GM21786 (cell line): ENCODE results near the gene IRGC.

Experiments
- ATAC-seq: cut with Tn5 transposase; IDR thresholded peaks from one replicate; pipeline ENCODE4 v1.9.1; 2021; ENCODE audit not compliant: unreplicated experiment

Gene IRGC

DNA sequence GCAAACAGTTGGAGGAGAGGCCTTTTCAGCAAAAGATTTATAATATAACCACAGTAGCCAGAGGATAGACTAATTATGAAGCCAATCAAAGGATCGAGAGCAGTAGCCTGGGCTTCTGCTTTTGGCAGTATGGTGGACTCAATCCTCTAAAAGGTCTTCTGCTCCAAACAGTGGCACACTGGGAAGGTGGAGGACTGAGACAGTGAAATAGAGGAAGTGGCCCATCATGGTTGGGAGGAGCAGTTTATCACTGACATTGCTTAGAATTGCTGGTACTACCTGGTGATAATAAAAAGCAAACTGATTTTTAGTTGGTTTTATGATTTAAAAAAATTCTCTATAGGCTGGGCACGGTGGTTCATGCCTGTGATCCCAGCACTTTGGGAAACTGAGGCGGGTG lies 25.0 kb upstream of the IRGC start:
- no peak for ATAC-seq

DNA sequence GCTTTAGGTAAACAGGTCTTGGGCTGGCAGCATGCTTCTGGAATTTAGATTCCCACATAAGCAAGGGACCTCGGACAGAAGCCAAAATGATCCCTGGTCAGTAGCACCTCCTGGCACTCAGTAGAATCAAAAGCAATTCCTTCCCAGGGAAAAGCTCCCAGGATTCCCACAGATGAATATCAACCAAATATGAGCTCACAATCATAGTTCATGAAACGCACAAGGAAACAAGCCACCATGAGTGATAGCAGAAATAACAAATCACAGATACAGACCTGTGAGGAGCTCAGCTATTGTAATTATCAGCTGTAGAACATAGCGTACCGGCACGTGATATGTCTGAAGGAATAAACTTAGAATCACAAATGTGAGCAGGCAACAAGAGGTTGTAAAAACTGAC lies 24.1 kb upstream of the IRGC start:
- no peak for ATAC-seq

DNA sequence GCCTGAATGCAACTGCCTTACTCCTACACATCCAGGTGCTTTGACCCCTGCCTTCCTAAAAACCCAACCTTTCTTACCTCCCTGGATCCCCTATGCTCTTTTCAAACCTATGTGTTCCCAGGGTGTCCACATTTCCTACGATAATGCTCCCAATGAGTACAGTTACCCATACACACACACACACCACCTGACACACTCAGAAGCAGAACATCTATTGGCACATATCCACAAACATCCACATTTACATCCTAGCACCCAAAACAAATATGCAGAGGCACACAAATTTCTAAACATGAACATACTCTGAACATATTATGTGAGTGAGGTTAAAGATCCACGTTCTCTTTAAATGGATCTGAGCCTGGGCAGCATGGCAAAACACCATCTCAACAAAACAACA lies 23.5 kb upstream of the IRGC start:
- ATAC-seq = no peak

DNA sequence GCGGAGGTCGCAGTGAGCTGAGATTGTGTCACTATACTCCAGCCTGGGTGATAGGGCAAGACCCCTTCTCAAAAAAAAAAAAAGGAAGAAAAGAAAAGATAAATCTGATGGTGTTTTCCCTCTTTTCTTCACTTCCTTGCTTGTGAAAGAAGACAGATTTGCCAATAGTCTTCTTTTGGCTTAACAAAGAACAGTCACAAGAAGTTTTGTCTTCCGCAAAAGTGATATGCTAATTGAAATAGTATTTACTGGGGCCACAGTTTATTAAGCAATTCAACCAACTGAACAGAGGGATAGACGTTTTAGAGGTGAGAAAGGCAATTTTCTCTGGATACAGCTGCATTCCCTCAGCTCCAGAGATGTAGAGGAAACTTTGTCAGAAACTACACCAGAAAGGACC lies 23.0 kb upstream of the IRGC start:
- no peak for ATAC-seq

DNA sequence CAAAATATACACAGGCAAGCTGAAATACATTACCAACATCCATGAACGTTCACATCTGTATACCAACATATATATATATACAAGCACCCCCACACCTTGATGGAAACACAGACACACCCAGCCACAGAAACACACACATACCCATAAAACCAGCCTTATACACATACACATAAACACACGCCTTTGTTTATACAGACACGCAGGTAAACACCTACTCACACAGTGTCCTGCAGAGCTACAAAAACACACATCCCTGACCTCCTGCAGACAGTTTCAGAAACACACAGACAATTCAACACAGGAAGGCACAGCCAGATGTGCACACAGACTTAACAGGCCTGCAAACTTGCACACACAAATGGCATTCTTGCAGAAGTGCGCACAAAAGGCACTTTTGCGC lies 21.3 kb upstream of the IRGC start:
- no peak for ATAC-seq

DNA sequence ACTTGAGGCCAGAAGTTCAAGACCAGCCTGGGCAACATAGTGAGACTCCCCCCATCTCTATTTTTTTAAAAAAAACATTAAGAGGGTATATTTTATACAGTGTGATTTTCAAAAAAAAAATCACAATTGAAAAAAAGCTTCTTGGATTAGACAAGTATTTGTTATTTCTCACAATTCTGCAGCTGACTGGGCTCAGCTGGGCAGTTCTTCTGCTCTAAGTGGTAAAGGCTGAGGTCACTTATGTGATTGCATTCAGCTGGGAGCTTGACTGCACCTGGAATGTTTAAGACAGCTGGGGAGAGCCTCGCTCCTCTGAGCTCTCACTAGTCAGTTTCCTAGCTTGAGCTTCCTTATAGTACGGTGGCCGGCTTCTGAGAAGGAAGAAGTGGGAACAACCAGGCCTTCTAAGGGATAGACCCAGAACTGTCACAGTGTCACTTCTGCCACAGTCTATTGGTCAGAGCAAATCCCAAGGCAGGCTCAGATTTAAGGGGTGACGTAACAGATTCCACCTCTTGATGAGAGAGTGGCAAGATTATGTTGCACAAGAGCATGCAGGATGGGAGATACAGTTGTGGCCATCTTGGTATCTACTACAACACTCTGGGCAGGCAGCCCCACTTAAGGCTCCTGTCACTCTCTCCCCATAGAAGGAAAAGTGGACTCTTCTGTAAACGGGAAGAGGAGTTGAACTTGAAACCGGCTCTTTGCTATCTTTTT lies 19.7 kb upstream of the IRGC start:
- no peak for ATAC-seq

GRCh38 chr19:43697295-43697694 lies 18.6 kb upstream of the IRGC start:
- no peak for ATAC-seq

- ATAC-seq = no peak
Measured at GRCh38 chr19:43699506-43700394, 16.1 kb upstream of the IRGC start.

GRCh38 chr19:43700395-43701000 lies 15.4 kb upstream of the IRGC start:
- ATAC-seq = no peak

- ATAC-seq = no peak
Measured at GRCh38 chr19:43704002-43704705, 11.7 kb upstream of the IRGC start.

GRCh38 chr19:43705729-43706128 lies 10.1 kb upstream of the IRGC start:
- ATAC-seq = no peak

DNA sequence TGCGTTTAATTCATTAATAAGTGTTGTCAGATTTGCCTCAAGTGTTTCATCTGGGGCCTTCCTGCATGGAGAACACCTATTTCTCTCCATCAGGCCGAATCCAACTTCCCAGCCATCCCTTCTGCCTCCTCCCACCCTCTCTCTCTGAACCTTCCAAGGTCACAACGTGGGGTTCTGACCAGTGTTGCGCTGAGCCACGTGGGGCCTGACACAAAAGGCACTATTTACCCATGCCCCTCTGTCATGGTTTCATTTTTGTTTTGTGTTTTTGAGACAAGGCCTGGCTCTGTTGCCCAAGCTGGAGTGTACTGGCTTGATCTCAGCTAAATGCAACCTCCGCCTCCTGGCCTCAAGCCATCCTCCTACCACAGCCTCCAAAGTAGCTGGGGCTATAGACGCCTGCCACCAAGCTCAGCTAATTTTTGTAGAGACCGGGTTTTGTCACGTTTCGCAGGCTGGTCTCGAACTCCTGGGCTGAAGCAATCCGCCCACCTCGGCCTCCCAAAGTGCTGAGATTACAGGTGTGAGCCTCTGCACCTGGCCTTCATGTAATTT lies 8.6 kb upstream of the IRGC start:
- ATAC-seq = no peak

- ATAC-seq = no peak
Measured at GRCh38 chr19:43708716-43709115, 7.2 kb upstream of the IRGC start.

- ATAC-seq = no peak
Measured at GRCh38 chr19:43711751-43712355, 4.0 kb upstream of the IRGC start.

DNA sequence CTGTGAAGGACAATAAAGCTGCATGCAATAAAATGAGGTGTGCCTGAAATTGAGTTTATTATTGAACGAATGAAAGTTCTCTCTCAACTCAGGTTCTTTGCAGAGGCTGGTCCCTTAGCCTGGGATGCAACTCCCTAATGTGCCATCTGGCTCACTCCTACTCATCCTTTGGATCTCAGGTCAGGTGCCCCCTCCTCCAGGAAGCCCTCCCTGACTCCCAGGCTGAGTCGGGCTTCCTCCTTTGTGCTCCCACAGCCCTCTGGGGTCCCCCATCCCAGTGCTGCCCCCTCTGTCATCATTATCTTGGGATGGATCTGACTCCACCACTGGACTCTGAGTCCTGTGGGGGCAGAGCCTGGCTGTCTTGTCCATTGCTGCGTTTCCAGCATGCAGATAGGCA lies 2.7 kb upstream of the IRGC start:
- ATAC-seq = no peak

- no peak for ATAC-seq
Measured at GRCh38 chr19:43718627-43719377, 2.9 kb downstream of the IRGC start.

DNA sequence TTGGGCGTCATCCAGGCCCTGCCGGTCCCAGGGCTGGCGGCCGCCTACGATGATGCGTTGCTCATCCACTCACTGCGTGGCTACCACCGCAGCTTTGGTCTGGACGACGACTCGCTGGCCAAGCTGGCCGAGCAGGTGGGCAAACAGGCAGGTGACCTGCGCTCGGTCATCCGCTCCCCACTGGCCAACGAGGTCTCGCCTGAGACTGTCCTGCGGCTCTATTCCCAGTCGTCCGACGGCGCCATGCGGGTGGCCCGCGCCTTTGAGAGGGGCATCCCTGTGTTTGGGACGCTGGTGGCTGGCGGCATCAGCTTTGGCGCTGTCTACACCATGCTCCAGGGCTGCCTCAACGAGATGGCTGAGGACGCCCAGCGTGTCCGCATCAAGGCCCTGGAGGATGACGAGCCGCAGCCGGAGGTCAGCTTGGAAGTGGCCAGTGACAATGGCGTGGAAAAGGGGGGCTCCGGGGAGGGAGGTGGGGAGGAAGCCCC lies 3.5 kb downstream of the IRGC start:
- no peak for ATAC-seq

GRCh38 chr19:43719918-43720317 lies 4.0 kb downstream of the IRGC start:
- no peak for ATAC-seq

- no peak for ATAC-seq
Measured at GRCh38 chr19:43720936-43721335, 5.1 kb downstream of the IRGC start.
